ENCODE results near the gene MPND.

DNA sequence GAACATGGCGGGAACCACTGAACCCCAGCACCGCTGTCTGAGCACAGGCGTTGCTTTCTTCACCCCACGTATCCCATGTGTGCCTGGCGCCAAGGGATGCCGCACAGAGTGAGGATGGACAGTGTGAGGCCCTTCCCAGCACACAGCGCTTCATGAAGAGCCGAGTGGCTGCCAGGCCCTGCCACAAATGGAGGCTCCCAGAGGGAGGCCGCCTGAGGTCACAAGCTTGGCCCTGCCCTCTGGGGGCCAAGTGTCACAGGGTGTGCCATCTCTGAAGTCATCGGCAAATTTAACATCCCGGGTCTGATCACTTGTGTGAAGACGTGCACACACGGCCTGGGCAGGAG is 24.4 kb downstream of the MPND start:
- TF ChIP-seq GATA2 (IDR thresholded peaks at IDR 0.05; ENCODE audit: low read depth, low read length), result no peak
- TF ChIP-seq GATA3 (IDR thresholded peaks at IDR 0.05; ENCODE audit: low read depth, low read length), result no peak
